Skeletal muscle cell (primary cell): ENCODE data around the gene TMPRSS11A.
A peak's percentile ranks its signal among the peaks of the same experiment; 100 is the strongest.

Experiments used
- DNase-seq: peaks from one replicate; pipeline ENCODE4 v3.0.0-alpha.2; 2010; ENCODE audit warnings: low read depth
- H3K4me3 ChIP-seq: 2 replicates; pipeline ENCODE4 v1.5.1; 2011; ENCODE audit warnings: low read depth, mild to moderate bottlenecking, control low read depth, low read length, moderate library complexity

TMPRSS11A gene

DNA sequence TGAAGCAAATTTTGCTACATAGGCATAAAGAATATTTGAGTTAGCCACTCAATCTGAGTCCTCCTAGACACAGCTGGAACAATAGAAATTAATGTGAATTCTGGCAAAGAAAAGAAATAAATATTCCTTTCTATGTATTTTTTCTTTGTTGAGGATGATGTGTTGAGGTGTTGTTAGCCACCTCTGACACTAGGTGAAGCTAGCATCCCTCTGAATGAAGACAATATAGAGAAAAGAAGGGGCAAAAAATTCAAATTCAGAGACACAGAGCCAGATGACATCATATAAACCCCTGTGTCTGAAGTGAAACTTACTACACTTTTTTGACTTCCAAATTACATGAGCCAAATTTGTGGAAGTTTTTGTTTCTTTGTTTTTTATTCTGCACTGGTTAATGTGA, 44.9 kb downstream of the TMPRSS11A start:
- no peak overlapping the region for H3K4me3 ChIP-seq
- no peak for DNase-seq

DNA sequence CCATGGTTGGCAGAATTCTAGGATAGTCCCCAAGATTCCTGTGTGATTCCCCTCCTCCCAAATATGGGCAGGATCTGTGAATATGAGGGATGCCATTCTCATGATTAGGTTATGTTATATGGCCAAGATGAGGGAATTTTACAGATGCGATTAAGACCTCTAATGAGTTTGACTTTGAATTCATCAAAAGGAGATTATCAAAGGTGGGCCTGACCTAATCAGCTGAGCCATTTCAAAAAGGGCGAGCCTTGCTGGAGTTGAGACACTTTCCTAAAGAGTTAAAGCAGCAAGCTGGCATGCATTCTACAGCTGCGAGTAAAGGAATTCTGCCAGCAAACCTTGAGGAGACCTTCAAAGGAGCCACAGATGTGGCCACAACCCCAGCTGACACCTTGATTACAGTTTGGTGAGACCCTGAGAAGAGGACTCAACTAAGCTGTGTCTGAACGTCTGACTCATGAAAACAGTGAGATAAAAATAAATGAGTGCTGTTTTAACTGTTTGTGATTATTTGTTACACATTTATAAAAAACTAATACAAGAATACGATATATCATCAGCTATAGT, 47.8 kb downstream of the TMPRSS11A start:
- no peak for DNase-seq
- H3K4me3 ChIP-seq: no peak overlapping the region

DNA sequence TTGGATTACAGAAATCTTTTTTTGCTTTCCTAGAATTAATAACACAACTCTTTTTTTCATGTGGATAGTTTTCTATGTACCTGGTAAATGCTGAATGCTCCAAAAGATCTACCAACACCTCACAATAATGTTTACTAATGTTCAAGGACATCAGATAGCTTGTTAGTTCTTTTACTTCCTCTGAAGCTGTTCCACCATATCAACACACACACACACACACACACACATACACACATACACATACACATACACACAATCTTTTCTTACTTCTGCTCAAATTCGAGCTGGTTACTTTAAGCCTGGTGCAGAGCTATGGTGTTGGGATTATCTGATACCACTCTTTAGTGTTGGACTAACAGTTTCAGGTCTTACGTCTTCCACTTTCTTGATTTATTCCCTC, 51.2 kb downstream of the TMPRSS11A start:
- no peak overlapping the region for H3K4me3 ChIP-seq
- no peak for DNase-seq

DNA sequence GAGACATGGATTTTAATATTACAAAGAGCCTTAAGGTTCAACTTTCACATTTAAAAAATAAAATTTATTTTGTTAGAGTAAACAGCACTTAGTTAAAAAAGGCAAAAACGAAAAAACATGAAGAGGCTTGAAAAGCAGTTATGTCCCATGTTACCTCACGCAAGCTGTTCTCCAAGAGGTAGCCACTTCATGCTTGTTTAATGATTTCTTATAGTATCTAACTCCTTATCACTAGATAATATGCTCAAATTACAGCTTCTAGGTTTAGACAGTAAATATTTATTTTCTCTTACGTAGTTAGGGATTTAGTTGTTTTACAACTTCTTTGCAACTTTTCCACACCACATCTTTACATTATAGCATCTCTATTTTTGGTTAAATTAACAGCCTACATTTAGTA, 51.7 kb downstream of the TMPRSS11A start:
- no peak for DNase-seq
- no peak overlapping the region for H3K4me3 ChIP-seq

DNA sequence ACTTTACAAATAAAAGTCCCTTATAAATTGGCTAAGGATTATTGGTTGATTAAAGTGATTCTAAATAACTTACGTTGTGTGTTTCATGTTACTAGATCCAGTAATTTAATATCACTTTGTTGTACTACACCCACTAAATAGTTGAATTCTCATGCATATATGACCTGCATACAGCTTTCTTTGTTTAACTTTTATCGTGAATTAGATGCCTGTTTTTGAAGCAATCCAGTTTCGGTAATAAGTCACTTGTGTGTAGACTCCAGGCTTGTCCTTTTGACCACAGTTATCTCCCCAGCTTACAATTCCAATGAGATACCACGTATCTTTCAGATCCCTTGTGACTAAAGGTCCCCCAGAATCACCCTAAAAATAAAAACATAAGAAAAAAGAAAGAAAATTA, 52.2 kb downstream of the TMPRSS11A start:
- DNase-seq: no peak
- no peak overlapping the region for H3K4me3 ChIP-seq

DNA sequence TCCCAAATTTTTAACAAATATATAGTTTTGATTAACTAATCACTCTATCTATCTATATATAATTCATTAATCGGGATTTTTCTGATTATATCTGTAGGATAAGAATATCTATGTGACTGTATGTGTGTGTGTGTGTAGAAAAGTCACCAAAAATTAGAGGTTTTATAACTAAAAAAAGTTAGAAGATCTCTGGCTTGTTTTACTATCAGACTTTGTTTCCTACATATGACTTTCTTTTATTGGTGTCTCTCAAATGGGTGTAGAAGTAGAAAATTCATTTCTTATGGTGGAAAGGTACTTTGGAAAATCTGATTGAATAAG, 52.7 kb downstream of the TMPRSS11A start:
- no peak overlapping the region for H3K4me3 ChIP-seq
- DNase-seq: no peak

DNA sequence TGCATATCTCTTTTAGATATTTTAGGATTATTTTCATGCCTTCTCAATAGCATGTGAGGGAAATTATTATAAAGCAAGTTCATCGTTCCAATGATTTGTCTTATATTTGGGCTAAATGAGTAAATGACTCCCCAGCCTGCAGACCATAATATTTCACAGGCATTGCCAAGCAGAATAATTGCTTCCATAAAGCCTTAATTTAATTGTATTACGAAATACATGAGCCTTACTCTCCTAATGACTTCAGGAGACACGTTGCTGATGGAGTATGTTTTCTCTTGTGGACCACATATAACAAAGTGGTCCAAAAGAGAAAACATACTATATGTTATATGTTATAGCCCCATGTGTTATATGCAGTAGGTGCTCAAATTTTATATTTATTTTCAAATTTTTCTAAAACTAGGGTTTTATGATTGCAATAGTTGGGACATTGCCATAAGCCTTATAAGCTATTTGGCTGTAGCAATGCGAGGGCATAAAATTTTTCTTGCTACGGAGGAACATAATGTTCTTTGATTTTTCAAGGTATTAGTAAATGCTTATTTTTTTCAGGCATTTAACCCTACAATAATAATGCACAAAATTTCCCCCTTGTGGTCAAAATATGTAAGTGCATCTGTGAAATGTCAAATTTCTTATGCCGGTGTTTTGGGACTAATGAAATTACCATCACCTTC, 53.2 kb downstream of the TMPRSS11A start:
- no peak overlapping the region for H3K4me3 ChIP-seq
- no peak for DNase-seq

DNA sequence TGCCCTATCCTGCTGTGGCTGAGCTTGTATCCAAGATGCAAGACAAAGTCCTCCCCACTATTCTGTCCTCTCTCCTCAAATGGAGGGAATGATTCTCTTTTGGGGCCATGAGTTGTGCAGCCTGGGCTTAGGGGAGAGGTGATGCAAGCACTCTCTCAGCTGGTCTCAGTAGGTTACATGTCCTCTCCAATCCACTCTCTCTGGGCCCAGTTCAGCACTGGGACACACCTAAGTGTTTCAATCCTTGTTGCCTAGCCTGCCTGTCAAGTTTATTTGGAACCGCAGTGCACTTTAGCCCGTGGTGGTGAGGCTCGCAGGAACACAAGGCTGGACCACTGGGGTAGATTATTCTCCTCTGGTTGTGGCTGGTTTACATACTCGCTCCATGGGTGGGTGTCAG, 55.6 kb downstream of the TMPRSS11A start:
- no peak for DNase-seq
- no peak overlapping the region for H3K4me3 ChIP-seq

DNA sequence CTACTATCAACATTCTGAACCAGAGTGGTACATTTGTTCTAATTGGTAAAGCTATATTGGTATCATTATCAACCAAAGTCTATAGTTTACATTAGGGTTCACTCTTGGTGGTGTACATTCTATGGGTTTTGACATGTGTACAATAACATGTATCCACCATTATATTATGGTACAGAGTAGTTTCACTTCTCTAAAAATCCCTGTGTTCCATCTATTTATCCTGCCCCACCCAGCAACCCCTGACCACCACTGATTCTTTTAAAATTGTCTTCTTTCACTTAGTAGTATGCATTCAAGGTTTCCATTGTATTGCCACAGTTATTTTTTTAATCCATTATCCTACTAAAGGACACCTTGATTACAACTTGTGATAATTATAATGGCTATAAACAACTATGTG, 64.2 kb downstream of the TMPRSS11A start:
- no peak overlapping the region for H3K4me3 ChIP-seq
- no peak for DNase-seq

DNA sequence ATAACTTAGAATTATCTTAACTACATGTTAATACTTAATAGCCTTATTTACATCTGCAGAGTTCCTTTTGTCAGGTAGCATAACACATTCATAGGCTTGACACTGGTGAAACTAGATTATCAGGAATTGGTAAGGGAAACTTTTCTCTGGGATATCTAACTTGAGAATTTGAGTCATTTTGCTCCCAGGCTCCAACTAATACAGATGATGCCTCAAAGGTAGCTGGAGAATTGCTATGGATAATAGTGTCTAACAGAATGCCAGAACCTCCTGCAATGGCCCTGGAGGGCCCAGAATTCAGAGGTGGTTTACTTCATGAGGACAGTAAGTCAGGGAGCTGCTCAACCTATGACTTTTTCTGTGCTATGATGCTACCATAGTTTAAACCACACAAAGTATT, 65.6 kb downstream of the TMPRSS11A start:
- DNase-seq: no peak

DNA sequence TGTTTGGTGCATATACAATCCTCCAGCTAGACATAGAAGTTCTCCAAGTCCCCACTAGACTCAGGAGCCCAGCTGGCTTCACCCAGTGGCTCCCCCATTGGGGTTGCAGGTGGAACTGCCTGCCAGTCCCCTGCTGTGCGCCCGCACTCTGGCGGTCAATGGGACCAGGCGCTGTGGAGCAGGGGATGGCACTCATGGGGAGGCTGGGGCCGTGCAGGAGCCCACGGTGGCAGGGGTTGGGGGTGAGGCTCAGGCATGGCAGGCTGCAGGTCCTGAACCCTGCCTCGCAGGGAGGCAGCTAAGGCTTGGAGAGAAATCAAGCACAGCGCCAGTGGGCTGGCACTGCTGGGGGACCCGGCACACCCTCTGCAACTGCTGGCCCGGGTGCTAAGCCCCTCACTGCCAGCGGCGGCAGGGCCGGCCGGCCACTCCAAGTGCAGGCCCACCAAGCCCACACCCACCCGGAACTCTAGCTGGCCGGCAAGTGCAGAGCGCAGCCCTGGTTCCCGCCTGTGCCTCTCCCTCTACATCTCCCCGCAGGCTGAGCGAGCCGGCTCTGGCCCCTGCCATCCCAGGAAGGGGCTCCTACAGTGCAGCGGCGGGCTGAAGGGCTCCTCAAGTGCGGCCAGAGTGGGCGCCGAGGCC, 66.8 kb downstream of the TMPRSS11A start:
- H3K4me3 ChIP-seq: no peak overlapping the region
- no peak for DNase-seq

More for the DNA sequence above, 65.6 kb downstream of the TMPRSS11A start:
- H3K4me3 ChIP-seq: no peak overlapping the region

DNA sequence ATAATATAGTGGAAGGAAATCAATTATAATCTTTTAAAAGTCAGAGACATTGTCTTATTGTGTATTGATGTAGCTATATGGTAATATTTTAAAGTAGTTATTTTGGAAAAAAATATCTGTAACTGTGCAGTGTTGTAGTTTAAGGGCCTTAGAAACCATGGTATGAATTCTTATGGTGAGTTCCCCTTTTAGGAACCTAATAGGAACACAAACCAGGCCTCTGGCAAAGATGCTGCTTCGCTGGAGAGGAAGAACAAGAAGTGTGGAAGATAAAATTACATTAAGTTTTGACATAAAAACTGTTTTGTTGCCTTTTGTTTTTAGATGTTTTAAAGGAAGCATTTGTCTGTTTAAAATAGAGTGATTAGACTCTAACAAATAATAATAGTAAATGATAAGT, 68.6 kb downstream of the TMPRSS11A start:
- no peak for DNase-seq
- no peak overlapping the region for H3K4me3 ChIP-seq

DNA sequence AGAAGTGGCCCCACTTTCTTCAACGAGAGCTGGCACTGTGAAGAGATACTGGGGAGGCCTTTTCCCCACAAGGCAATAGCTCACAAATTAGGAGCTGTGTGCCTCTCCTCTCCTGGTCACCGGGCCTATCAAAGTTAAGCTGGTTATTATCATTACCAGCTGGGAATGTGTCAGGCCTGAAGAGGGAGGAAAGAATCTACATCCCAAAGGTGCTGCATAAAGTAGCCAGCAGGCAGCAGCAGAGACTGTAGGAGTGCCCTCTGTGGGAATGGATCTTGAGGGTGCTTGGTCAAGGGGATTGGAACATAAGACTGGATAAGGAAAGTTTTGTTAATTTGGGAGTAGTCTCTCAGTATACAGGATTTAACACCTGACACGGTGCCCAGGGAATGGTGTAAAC, 70.4 kb downstream of the TMPRSS11A start:
- DNase-seq: no peak
- H3K4me3 ChIP-seq: no peak overlapping the region

DNA sequence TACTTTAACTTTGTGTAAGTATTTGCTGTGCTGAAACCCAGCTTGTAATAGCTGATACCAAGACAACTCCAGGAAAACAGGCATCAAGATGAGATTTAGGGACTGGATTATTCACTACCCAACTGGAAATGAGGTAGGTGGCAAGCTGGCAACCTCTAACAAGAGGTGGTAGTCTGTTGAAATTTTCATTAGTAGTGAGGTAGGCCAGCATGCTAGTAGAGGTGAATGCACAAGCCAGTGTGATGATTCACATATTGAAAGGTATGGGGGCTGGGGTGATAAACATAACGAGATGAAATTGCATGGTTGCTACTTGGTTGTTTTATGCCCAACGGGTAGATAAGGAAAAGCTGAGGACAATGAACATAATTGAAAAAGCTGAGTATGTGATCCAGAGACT, 71.0 kb downstream of the TMPRSS11A start:
- no peak overlapping the region for H3K4me3 ChIP-seq
- DNase-seq: no peak

DNA sequence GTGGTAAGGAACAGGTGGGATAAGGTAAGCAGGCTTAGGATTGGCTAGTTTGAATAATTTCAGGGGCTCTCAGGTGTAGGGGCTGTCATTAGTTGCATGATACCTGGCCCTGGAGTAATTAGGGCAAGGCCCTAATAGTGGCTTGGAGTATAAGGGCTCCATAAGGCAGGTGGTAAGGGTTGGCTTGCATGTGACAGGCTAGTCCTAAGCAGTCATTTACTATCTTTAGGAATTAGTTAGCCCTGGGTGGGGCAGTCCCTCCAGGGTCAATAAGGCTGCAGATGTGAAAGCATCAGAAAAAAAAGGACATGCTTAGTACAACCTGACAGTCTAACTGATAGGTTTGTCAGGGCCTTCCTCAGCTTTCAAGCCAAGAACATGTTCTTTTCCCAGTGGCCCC, 71.6 kb downstream of the TMPRSS11A start:
- DNase-seq: no peak

DNA sequence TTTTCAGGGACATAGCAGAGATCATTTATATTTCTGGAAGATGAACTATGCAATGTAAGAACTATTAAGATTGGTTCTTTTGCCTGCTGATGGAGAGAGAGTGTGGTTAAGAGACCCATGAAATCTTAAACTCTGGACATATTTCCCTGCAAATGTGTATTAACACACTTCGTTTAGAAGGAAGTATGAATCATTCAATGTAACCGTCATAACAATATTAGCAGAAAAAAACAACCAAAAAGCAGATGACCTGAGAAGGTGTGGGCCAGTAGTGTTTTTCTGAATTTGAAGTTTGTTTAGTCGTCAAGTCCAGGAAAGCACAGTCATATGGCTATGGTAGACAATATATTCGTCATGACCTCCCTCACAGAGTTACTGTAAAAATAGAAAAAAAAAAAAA, 77.0 kb downstream of the TMPRSS11A start:
- DNase-seq: no peak
- no peak overlapping the region for H3K4me3 ChIP-seq

More for the DNA sequence above, 71.6 kb downstream of the TMPRSS11A start:
- no peak overlapping the region for H3K4me3 ChIP-seq

DNA sequence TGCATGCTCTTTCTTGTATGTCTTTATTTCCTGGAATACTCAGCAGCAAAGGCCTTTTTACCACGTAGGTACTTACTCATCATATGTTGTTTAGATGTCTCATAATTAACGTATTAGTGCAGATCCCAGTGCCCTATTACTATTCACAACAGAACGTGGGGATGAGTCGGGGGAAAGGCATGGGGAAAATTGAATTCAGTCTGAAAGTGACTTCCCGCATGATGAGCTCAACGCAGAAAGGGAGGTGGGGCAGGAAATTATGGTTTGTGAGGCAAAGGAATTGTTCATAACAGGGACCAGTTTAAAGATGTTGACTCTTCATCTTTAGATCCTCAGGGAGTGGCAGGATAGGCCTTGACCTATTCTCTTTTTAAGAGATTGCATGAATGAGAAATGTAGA, 77.5 kb downstream of the TMPRSS11A start:
- DNase-seq: peak; percentile 93
- H3K4me3 ChIP-seq: no peak overlapping the region

DNA sequence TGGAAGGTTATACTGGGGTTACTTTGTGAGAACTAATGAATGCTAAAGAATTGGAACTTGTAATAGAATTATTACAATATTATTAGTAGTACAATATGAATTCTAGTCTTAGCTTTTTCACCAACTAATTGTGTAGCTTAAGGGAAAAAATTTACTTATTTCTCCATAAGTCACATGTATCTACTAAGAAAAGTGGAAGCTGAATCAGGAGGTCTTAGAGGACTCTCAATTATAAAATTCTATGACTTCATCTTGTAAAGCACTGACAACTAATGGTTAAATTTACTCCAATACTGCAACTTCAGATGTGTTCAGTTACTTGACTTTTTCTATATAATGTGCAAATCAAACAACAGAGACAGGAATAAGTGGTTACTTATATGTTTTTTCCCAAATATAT, 78.6 kb downstream of the TMPRSS11A start:
- no peak for DNase-seq
- no peak overlapping the region for H3K4me3 ChIP-seq

DNA sequence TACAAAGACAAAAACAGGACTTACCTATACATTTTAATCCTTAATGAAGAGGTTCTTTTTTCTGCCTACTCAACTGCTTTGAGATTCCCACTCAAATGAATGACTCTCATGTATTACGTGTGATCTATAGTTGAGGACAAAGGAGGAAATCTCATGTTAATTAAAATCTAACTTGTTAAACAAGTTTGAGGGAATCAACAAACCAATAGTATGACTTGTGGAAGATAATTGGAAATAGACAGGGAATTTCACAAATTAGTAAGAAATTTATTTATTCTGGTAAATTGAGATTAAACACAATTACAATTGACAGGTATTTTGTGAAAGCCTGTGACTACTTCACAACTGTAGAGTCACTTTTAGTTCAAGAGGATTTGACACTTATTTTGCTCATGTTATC, 79.4 kb downstream of the TMPRSS11A start, which contains the start of gene TMPRSS11D:
Gene TMPRSS11D (minus strand): TSS at position 101 of the 400 bp plus-strand sequence. CDS start 69 bp downstream, at position 32.
- H3K4me3 ChIP-seq: no peak within 1 kb of the TSS
- no peak for DNase-seq

DNA sequence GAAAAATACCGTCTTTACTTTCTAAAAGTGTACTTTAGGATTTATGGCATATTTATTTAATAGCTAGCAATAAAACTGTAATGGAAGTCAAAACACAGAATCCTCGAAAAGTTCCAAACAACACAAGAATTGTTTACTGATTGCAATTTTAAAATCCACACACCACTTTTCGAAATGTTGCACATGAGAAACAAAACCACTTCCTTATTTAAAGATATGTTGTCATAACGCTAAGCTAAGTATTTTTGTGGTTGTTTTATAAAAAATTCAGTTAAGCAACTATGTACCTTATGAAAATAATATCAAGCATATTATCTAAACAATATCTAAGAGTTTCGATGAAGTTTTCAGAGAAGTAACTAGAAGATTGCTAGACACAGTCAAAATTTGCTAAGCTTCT, 79.8 kb downstream of the TMPRSS11A start:
- H3K4me3 ChIP-seq: no peak overlapping the region
- DNase-seq: no peak
